ENCODE results near the gene KLHL2.
"Not testable (repeated sequence)": the region's sequence is repeated elsewhere in the genome, so short reads cannot be mapped to it uniquely, and the experiment has no call there.

Gene KLHL2

GRCh38 chr4:165279531-165279930 is 72.2 kb downstream of the KLHL2 start:
- H3K4me2 ChIP-seq (ENCODE audit: low read length); H3K9me3 ChIP-seq (ENCODE audit: control insufficient read depth, low read length); H3K27ac ChIP-seq; H2AFZ ChIP-seq; H3K79me2 ChIP-seq; H3K36me3 ChIP-seq (ENCODE audit: control insufficient read depth, insufficient read depth, low read length); H3K4me3 ChIP-seq (ENCODE audit: low read depth, low read length); H3K27me3 ChIP-seq (ENCODE audit: control insufficient read depth, insufficient read depth, low read length); H3K9ac ChIP-seq; H3K4me1 ChIP-seq: not testable (repeated sequence)

GRCh38 chr4:165284697-165285096 is 77.3 kb downstream of the KLHL2 start:
- H2AFZ ChIP-seq; H3K9ac ChIP-seq; H3K4me2 ChIP-seq (ENCODE audit: low read length); H3K36me3 ChIP-seq (ENCODE audit: control insufficient read depth, insufficient read depth, low read length); H3K4me1 ChIP-seq; H3K27me3 ChIP-seq (ENCODE audit: control insufficient read depth, insufficient read depth, low read length); H3K27ac ChIP-seq; H3K79me2 ChIP-seq; H3K4me3 ChIP-seq (ENCODE audit: low read depth, low read length); H3K9me3 ChIP-seq (ENCODE audit: control insufficient read depth, low read length): not testable (repeated sequence)

- H3K27ac ChIP-seq; H3K79me2 ChIP-seq; H3K4me3 ChIP-seq (ENCODE audit: low read depth, low read length); H3K9me3 ChIP-seq (ENCODE audit: control insufficient read depth, low read length); H3K36me3 ChIP-seq (ENCODE audit: control insufficient read depth, insufficient read depth, low read length); H3K4me1 ChIP-seq; H3K9ac ChIP-seq; H3K27me3 ChIP-seq (ENCODE audit: control insufficient read depth, insufficient read depth, low read length); H2AFZ ChIP-seq; H3K4me2 ChIP-seq (ENCODE audit: low read length): not testable (repeated sequence)
Observed at GRCh38 chr4:165286619-165287340, 79.4 kb downstream of the KLHL2 start.

GRCh38 chr4:165288226-165288625 is 80.9 kb downstream of the KLHL2 start:
- H3K79me2 ChIP-seq, result no peaks in the 10 kb centered on the region
- H3K27ac ChIP-seq, result no peak overlapping the region
- H3K9ac ChIP-seq, result no peak overlapping the region
- H3K36me3 ChIP-seq (ENCODE audit: control insufficient read depth, insufficient read depth, low read length), result no peaks in the 10 kb centered on the region
- H2AFZ ChIP-seq, result no peak overlapping the region
- H3K9me3 ChIP-seq (ENCODE audit: control insufficient read depth, low read length), result no peaks in the 10 kb centered on the region
- H3K4me2 ChIP-seq (ENCODE audit: low read length), result no peak overlapping the region
- TF ChIP-seq CTCF (IDR thresholded peaks at IDR 0.05), result no peak
- peaks cover 6% of the 10 kb centered on the region for H3K4me1 ChIP-seq
- H3K4me3 ChIP-seq (ENCODE audit: low read depth, low read length), result no peak overlapping the region
- H3K27me3 ChIP-seq (ENCODE audit: control insufficient read depth, insufficient read depth, low read length), result no peaks in the 10 kb centered on the region

DNA sequence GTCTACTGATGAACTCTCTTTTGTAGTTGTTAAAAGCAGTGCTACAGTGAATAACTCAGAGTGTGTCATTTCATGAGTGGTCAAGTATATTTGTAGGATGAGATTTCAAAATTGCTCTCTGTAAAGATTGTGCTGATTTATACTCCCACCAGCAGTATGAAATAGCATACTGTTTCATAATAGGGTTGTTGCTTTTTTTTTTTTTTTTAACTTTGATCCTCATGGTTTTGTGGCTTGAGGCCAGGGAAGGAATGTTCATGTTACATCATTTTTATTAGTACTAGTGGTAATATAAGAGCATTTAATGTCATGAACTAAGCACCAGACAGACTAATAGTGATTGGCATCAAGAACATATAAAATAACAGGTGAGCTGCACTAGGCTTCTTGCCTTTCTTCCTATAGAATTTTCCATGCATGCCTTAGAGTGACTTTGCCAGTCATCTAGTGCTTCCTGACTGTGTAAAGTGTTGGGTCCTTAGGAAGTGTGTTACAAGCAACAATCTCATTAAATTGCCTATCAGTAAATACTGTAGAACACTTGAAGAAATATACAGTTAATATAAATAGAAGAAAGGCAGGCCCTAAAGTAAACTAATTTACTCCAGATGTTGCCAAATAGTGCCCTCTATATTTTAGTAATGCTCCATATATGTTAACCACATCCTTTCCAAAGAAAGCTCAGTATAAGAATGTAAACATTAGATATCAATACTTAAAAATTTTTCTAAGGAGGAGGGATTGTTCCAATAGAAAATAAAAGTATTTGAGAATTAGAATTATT is 81.5 kb downstream of the KLHL2 start:
- no peak for TF ChIP-seq CTCF (IDR thresholded peaks at IDR 0.05)
- Histone ChIP-seq H3K9me3 (ENCODE audit: control insufficient read depth, low read length) (no peaks in the 10 kb centered on the region), H3K4me2 (ENCODE audit: low read length) (no peak overlapping the region), H2AFZ (no peak overlapping the region), H3K27ac (no peak overlapping the region), H3K9ac (no peak overlapping the region), H3K4me3 (ENCODE audit: low read depth, low read length) (no peak overlapping the region), H3K79me2 (no peaks in the 10 kb centered on the region), H3K36me3 (ENCODE audit: control insufficient read depth, insufficient read depth, low read length) (no peaks in the 10 kb centered on the region), H3K4me1 (peaks cover 6% of the 10 kb centered on the region), H3K27me3 (ENCODE audit: control insufficient read depth, insufficient read depth, low read length) (no peaks in the 10 kb centered on the region)

- Histone ChIP-seq H3K27me3 (ENCODE audit: control insufficient read depth, insufficient read depth, low read length) (no peaks in the 10 kb centered on the region), H3K36me3 (ENCODE audit: control insufficient read depth, insufficient read depth, low read length) (no peaks in the 10 kb centered on the region), H3K9ac (no peak overlapping the region), H3K79me2 (no peaks in the 10 kb centered on the region), H3K9me3 (ENCODE audit: control insufficient read depth, low read length) (no peaks in the 10 kb centered on the region), H3K27ac (no peak overlapping the region), H3K4me2 (ENCODE audit: low read length) (no peak overlapping the region), H3K4me3 (ENCODE audit: low read depth, low read length) (no peak overlapping the region), H2AFZ (no peak overlapping the region), H3K4me1 (peaks cover 6% of the 10 kb centered on the region)
- TF ChIP-seq CTCF (IDR thresholded peaks at IDR 0.05), result no peak
Observed at GRCh38 chr4:165289423-165289785, 82.0 kb downstream of the KLHL2 start.

Measured in parathyroid adenoma (tissue), 2 donors.